Erythroblast (primary cell): Measurements from ENCODE around the gene LIN7C.
"Not testable (repeated sequence)": the region's sequence is repeated elsewhere in the genome, so short reads cannot be mapped to it uniquely, and the experiment has no call there.

Source experiments
- DNase-seq, 2 experiments: peaks; one replicate each; lab custom pipeline; 2025; lab: John Stamatoyannopoulos, UW
- GATA1 ChIP-seq: IDR thresholded peaks from 2 replicates; pipeline ENCODE4 v1.6.1; 2011; ENCODE audit warnings: low read depth, mild to moderate bottlenecking, control low read depth, low read length, moderate library complexity
- POLR2A ChIP-seq: IDR thresholded peaks from 2 replicates; pipeline ENCODE4 v1.6.1; 2011; ENCODE audit warnings: mild to moderate bottlenecking, low read length

LIN7C gene

DNA sequence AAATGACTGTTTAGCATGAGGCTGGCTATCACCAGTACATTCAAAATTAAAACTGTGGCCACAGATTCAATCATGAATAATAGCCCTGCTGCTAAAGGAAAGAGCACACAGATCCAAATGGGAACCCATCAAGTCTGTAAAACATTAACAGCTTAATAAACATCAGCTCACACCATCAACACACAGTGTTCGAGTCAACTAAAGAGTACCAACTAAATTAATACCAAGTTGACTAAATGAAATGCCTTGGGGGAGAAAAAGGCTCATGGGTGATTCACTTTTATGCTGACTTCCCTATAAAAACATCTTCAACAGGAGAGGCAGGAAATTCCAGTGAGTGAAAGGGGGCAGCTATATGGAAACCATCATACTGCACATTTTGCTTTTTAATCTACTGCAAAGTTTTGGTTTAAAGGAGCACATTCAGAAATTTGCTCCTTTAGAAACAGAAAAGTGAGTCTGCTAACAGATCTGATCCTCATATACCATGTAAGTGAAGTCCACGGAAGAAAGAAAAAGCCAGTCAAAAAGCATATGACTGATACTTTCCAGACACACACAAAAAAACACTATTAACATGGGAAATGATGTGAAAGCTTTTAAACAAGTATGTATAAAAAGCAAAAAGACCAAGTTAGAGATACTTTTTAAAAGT is 50.3 kb downstream of the LIN7C start:
- DNase-seq = no peak
- TF ChIP-seq GATA1 (no peak), POLR2A (no peak)

GRCh38 chr11:27455667-27456066 is 50.9 kb downstream of the LIN7C start:
- TF ChIP-seq GATA1 = no peak
- TF ChIP-seq POLR2A = no peak
- DNase-seq = no peak

DNA sequence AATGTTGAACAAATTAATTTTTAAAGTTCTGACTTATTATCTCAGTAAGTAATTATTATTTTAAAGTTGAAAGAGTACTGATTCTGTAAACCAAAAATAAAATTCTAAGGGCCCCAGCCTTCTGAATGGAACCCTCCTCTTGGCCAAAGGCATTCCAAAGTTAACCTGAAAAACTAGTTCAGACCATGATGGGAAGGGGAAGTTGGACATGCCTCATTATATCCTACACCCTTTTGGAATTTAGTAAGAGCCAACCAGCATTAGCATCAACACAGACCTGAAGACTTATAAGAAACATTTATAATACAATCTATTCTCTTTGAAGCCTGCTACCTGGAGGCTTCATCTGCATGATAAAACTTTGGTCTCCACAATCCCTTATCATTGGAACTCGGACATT is 52.9 kb downstream of the LIN7C start:
- no peak for DNase-seq
- TF ChIP-seq GATA1 (no peak), POLR2A (no peak)

- DNase-seq = no peak
- TF ChIP-seq POLR2A (no peak), GATA1 (no peak)
Measured at GRCh38 chr11:27452147-27452546, 54.4 kb downstream of the LIN7C start.

GRCh38 chr11:27451244-27451965 is 55.2 kb downstream of the LIN7C start:
- DNase-seq = no peak
- TF ChIP-seq GATA1 = no peak

- not testable (repeated sequence) for DNase-seq
Measured at GRCh38 chr11:27448184-27448540, 58.4 kb downstream of the LIN7C start.

- DNase-seq = no peak
- no peak for TF ChIP-seq POLR2A
- TF ChIP-seq GATA1 = no peak
Measured at GRCh38 chr11:27447288-27448183, 59.0 kb downstream of the LIN7C start.

GRCh38 chr11:27445625-27446024 is 60.9 kb downstream of the LIN7C start:
- DNase-seq = no peak
- TF ChIP-seq POLR2A = no peak
- no peak for TF ChIP-seq GATA1

- TF ChIP-seq POLR2A (no peak), GATA1 (no peak)
- no peak for DNase-seq
Measured at GRCh38 chr11:27444801-27445215, 61.8 kb downstream of the LIN7C start.
